Hepatocyte (in vitro differentiated cells): Measurements from ENCODE around the gene SPSB3. TPM values are rescaled to one million over a fixed set of nuclear protein-coding genes. Genes with fewer than 3 reads are reported as not detected.
A peak's percentile ranks its signal among the peaks of the same experiment; 100 is the strongest.

Experiments used
- DNase-seq: peaks from one replicate; pipeline ENCODE4 v3.0.0-alpha.2; 2016; ENCODE audit warnings: low spot score
- H2AFZ ChIP-seq: fragments of 200-600 bp; sonication (generic); 2 replicates; pipeline ENCODE4 v1.6.0; 2016; ENCODE audit warnings: antibody characterized with exemption, mild to moderate bottlenecking
- H3K27ac ChIP-seq: fragments of 200-600 bp; sonication (generic); 2 replicates; pipeline ENCODE4 v1.5.1; 2016; ENCODE audit warnings: mild to moderate bottlenecking
- H3K27me3 ChIP-seq: fragments of 200-600 bp; sonication (generic); 2 replicates; pipeline ENCODE4 v1.6.1; 2016
- H3K36me3 ChIP-seq: fragments of 200-600 bp; sonication (generic); replicated peaks from 2 replicates; pipeline ENCODE4 v1.5.1; 2016; ENCODE audit warnings: low read depth; ENCODE audit not compliant: insufficient read depth
- H3K4me1 ChIP-seq: fragments of 200-600 bp; sonication (generic); 2 replicates; pipeline ENCODE4 v1.5.1; 2016; ENCODE audit warnings: mild to moderate bottlenecking, moderate library complexity; ENCODE audit not compliant: insufficient read depth
- H3K4me2 ChIP-seq: fragments of 200-600 bp; sonication (generic); 2 replicates; pipeline ENCODE4 v1.6.0; 2016
- H3K4me3 ChIP-seq: fragments of 200-600 bp; sonication (generic); 2 replicates; pipeline ENCODE4 v1.5.1; 2016; ENCODE audit warnings: mild to moderate bottlenecking
- H3K79me2 ChIP-seq: fragments of 200-600 bp; sonication (generic); 2 replicates; pipeline ENCODE4 v1.6.0; 2017; ENCODE audit warnings: mild to moderate bottlenecking
- H3K9me2 ChIP-seq: fragments of 200-600 bp; sonication (generic); replicated peaks from 2 replicates; pipeline ENCODE4 v1.6.0; 2017; ENCODE audit warnings: mild to moderate bottlenecking; ENCODE audit not compliant: insufficient read depth
- H3K9me3 ChIP-seq: fragments of 200-600 bp; sonication (generic); 2 replicates; pipeline ENCODE4 v1.5.1; 2016; ENCODE audit warnings: low read depth, mild to moderate bottlenecking
- H4K20me1 ChIP-seq: fragments of 200-600 bp; sonication (generic); 2 replicates; pipeline ENCODE4 v1.6.0; 2016; ENCODE audit warnings: mild to moderate bottlenecking; ENCODE audit not compliant: insufficient read depth, poor library complexity, severe bottlenecking
- CTCF ChIP-seq: fragments of 200-600 bp; sonication (generic); IDR thresholded peaks from 2 replicates; pipeline ENCODE4 v1.5.1; 2016; ENCODE audit warnings: antibody characterized with exemption, mild to moderate bottlenecking; ENCODE audit not compliant: poor library complexity
- EZH2 ChIP-seq: fragments of 200-600 bp; sonication (generic); IDR thresholded peaks from 2 replicates; pipeline ENCODE4 v1.6.1; 2016; ENCODE audit warnings: antibody characterized with exemption, mild to moderate bottlenecking, borderline replicate concordance
- EZH2phosphoT487 ChIP-seq: fragments of 200-600 bp; sonication (generic); IDR thresholded peaks from one replicate; pipeline ENCODE4 v1.6.1; 2018; ENCODE audit warnings: antibody characterized with exemption, mild to moderate bottlenecking, low read depth, moderate library complexity; ENCODE audit not compliant: unreplicated experiment, severe bottlenecking
- WGBS: methylation state at CpG from one replicate; pipeline ENCODE4 v1.1.6; 2016; ENCODE audit warnings: low lambda C conversion rate; ENCODE audit errors: missing lambda C conversion rate; 5-methylcytosine and 5-hydroxymethylcytosine counted together
- polyA plus RNA-seq: library from polyadenylated mRNA; unstranded; fragments of >200 nt; fragmentation: Nextera tagmentation; extraction: Ambion mirVana; gene quantifications from 2 replicates; pipeline ENCODE4 v1.2.1, GENCODE V29; 2016
- total RNA-seq: library from RNA; depleted of rRNA; stranded (reverse); fragments of >200 nt; gene quantifications from 2 replicates; pipeline ENCODE4 v1.2.3, GENCODE V29; 2014

SPSB3 gene
- total and polyA plus RNA-seq, 2 experiments from 2014 or later = 38.8 to 64.6 TPM

GRCh38 chr16:1792836-1793577 is 10.6 kb upstream of the SPSB3 start:
- peak; percentile 9 for DNase-seq
- no peak overlapping the region for H2AFZ ChIP-seq
- no peak for TF ChIP-seq CTCF
- no peak for TF ChIP-seq EZH2phosphoT487
- no peak for TF ChIP-seq EZH2
- no peaks in the 10 kb centered on the region for H3K9me3 ChIP-seq
- 95% methylated on average over 28 of the region's 33 CpGs for WGBS
- H3K9me2 ChIP-seq = no peaks in the 10 kb centered on the region
- no peaks in the 10 kb centered on the region for H3K27me3 ChIP-seq
- H3K4me3 ChIP-seq = no peak overlapping the region
- H3K79me2 ChIP-seq = no peaks in the 10 kb centered on the region
- H3K4me1 ChIP-seq = peaks cover 14% of the 10 kb centered on the region
- peak overlapping the region; percentile 30 for H3K4me2 ChIP-seq
- H4K20me1 ChIP-seq = no peaks in the 10 kb centered on the region
- H3K27ac ChIP-seq = no peak overlapping the region
- H3K36me3 ChIP-seq = no peaks in the 10 kb centered on the region

- H3K4me2 ChIP-seq = no peak overlapping the region
- H3K27ac ChIP-seq = no peak overlapping the region
- no peak overlapping the region for H3K4me3 ChIP-seq
- no peaks in the 10 kb centered on the region for H3K27me3 ChIP-seq
- H3K36me3 ChIP-seq = no peaks in the 10 kb centered on the region
- peak; percentile 6 for DNase-seq
- H3K9me2 ChIP-seq = no peaks in the 10 kb centered on the region
- 95% methylated on average over 52 of the region's 59 CpGs for WGBS
- no peaks in the 10 kb centered on the region for H3K9me3 ChIP-seq
- no peaks in the 10 kb centered on the region for H4K20me1 ChIP-seq
- no peak overlapping the region for H2AFZ ChIP-seq
- TF ChIP-seq EZH2phosphoT487 (no peak), EZH2 (no peak), CTCF (no peak)
- H3K4me1 ChIP-seq = peaks cover 14% of the 10 kb centered on the region
- no peaks in the 10 kb centered on the region for H3K79me2 ChIP-seq
Observed at GRCh38 chr16:1791943-1792812, 9.8 kb upstream of the SPSB3 start.

- Histone ChIP-seq H3K79me2 (peaks cover 6% of the 10 kb centered on the region), H3K9me3 (no peaks in the 10 kb centered on the region), H3K4me2 (no peak overlapping the region), H4K20me1 (no peaks in the 10 kb centered on the region), H3K4me3 (no peak overlapping the region), H3K27ac (no peak overlapping the region), H3K4me1 (peaks cover 14% of the 10 kb centered on the region), H3K36me3 (no peaks in the 10 kb centered on the region), H3K27me3 (no peaks in the 10 kb centered on the region), H2AFZ (no peak overlapping the region), H3K9me2 (no peaks in the 10 kb centered on the region)
- TF ChIP-seq EZH2phosphoT487 (no peak), EZH2 (no peak), CTCF (no peak)
- 98% methylated on average over 53 of the region's 53 CpGs for WGBS
- DNase-seq = peak; percentile 5
Observed at GRCh38 chr16:1791256-1791942, 9.0 kb upstream of the SPSB3 start.
